Measurements from ENCODE around the gene ZNF598.
"Not testable (repeated sequence)": the region's sequence is repeated elsewhere in the genome, so short reads cannot be mapped to it uniquely, and the experiment has no call there.

Gene ZNF598

DNA sequence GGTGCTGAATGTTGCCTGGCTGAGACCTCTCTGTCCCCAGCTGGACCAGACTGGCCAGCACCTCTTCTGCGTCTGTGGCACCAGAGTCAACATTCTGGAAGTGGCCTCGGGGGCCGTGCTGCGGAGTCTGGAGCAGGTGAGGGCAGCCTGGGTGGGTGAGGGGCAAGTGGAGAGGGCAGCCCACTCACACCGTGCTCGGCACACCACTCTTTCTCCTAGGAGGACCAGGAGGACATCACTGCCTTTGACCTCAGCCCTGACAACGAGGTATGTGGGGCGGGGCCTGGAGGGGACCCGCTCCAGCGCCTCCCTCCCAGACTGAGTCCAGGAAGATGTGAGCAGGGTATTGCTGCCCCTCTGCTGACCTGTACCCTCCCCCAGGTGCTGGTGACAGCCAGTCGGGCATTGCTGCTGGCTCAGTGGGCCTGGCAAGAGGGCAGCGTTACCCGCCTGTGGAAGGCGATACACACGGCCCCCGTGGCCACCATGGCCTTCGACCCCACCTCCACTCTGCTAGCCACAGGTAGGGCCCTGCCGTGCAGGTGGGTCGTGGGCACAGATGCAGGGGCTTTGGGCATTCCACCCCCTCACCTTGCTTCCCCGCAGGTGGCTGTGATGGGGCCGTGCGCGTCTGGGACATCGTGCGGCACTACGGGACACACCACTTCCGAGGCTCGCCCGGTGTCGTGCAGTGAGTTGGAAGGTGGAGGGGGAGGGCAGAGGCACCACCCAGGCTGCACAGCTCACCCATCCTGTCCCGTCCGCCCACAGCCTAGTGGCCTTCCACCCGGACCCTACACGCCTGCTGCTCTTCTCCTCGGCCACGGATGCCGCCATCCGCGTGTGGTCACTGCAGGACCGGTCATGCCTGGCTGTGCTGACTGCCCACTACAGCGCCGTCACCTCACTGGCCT is 35.2 kb downstream of the ZNF598 start:
- no peak for DNase-seq

DNA sequence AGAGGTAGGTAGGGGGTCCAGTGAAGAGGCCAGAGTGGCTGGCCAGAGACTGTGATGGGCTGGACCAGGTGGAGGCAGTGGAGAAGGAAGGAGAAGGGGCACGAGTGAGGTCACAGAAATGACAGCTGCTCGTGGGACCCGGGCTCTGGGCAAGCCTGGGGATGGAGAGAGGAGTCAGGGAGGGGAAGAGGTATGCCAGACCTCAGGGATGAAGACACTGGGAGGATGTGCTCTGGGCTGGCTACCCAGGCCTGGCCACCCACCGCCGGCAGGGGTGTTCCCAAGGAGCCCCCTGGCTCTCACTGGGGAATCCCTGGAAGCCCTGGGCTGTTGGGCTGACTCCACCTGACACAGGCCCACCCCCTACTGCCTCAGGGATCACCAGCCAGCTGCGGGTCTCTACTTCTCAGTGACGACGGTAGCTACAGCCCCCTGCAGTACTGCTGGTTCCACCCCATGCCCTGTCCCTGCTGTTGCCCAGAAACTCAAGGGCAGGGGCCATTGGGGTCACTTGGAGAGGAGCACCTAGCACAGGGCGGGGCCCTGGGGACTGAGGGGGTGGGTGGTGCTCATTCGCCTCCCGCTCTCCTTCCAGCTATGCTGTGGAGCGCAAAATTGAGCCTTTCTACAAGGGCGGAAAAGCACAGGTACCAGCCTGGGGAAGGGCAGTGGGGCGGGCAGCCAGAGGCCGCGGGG is 36.0 kb downstream of the ZNF598 start:
- no peak for DNase-seq

- DNase-seq: no peak
Observed at GRCh38 chr16:1972490-1972877, 37.1 kb downstream of the ZNF598 start.

- DNase-seq: peak; percentile 96
Observed at GRCh38 chr16:1971796-1972489, 37.7 kb downstream of the ZNF598 start, which contains the start of gene TBL3. Gene TBL3, plus strand, starts transcription at chr16:1972053. Its CDS starts 112 bp downstream, at chr16:1972165.

DNA sequence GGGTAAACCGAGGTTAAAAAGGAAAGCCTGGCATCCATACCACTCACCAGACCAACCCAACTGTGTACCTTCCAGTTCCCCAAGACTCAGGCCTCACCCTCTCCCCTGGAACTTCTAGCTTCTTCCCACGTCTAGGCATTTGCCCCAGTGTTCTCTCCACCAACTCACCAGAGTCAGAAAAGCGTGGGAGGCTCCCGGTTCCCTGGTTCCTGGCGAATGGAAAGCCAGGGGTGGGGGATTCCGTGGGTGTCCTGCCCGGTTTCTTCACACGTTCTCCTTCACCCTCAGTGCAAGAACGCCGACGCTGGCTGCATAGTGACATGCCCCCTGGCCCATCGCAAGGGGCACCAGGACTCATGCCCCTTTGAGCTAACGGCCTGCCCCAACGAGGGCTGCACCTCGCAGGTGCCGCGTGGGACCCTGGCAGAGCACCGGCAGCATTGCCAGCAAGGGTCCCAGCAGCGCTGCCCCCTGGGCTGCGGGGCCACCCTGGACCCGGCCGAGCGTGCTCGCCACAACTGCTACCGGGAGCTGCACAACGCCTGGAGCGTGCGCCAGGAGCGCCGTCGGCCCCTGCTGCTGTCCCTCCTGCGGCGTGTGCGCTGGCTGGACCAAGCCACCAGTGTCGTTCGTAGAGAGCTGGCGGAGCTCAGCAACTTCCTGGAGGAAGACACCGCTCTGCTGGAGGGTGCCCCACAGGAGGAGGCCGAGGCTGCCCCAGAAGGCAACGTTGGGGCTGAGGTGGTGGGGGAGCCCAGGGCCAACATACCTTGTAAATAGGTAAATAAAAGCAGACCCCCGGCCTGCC is 41.3 kb downstream of the ZNF598 start:
- DNase-seq: no peak

DNA sequence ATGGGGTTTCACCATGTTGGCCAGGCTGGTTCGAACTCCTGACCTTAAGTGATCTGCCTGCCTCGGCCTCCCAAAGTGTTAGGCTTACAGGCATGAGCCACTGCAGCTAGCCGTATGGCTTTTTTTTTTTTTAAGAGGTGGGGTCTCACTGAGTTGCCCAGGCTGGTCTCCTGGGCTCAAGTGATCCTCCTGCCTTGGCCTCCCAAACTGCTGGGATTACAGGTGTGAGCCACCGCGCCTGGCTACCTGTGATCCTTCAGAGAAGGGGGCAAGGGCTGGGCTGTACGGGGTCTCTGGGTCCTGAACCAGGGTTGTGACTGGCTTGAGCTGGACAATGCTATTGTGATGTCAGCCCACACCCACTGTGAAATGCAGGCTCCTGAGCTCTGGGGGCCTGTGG is 43.2 kb downstream of the ZNF598 start, which contains the start of gene RNF151:
Gene RNF151 (plus strand): TSS at position 397 of the 400 bp plus-strand sequence. CDS start 26 bp downstream, outside the sequence.
- no peak for DNase-seq

DNA sequence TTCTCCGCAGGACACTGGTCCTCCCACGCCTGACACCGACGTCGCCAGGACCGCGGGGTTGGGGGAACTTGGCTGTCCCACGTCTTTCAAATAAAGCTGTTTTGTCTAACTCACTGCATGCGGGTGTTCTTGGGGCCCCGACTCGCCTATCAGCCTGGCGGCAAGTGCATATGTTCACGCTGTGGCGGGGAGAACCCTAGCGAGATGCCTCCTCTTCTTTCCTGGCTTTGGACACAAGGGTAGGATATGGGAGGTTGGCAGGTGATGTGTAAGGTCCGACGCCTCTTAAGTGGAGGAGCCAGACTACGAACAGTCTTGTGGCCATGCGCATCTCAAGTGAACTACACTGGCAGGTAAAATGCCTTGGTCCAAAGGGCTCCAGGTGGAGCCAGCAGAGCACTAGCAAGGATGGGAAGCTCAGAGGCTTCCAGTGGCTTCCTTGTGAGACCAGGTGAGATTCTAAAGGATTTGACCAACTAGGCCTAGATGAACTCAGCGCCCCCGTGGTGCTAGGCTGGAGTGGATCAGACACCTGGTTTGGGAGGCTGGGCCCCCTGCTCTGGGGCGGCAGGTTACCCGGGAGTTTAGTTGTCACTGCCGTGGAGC is 44.1 kb downstream of the ZNF598 start:
- DNase-seq: no peak

- DNase-seq: peak; percentile 99
Observed at GRCh38 chr16:1964506-1965395, 44.9 kb downstream of the ZNF598 start, which contains the start of gene RPS2. Gene RPS2, minus strand, starts transcription at chr16:1964826. Its CDS starts 201 bp downstream, at chr16:1964625.

GRCh38 chr16:1963806-1964505 is 45.7 kb downstream of the ZNF598 start:
- DNase-seq: no peak

DNA sequence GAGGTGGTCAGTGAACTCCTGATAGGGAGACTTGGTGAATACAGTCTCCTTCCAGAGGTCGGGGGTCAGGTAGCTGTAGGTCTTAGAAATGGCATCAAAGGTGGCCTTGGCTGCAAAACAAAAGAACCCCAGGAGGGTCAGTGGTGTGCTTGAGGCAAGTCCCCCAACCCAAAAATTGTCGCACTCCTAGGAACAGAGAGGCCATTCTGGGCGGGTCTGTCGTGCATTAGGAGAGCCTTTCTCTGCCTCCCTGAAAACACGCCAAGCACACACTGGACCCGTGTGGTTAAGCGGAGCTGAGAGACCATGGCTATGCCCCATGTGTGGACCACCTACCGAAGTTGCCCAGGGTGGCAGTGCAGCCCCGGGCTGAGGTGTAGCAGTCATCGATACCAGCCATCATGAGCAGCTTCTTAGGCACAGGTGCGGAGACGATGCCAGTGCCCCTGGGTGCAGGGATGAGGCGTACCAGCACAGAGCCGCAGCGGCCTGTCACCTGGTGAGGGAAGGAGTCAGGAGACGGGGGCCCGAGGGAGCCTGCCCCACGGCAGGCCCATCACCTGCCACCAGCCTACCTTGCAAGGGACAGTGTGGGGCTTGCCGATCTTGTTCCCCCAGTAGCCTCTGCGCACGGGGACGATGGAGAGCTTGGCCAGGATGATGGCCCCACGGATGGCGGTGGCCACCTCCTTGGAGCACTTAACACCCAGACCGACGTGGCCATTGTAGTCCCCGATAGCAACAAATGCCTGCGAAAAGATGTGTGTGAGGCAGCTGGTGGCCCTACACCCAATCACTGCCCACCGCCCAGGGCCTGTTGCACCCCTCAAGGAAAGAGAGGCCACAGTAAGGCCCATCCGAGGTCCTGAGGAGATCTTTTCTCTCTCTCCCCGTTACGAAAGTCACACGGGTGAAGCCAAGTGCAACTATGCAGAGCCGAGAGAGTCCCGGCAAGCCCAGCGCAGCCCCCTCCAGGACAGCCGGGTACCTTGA is 47.2 kb downstream of the ZNF598 start:
- not testable (repeated sequence) for DNase-seq

DNA sequence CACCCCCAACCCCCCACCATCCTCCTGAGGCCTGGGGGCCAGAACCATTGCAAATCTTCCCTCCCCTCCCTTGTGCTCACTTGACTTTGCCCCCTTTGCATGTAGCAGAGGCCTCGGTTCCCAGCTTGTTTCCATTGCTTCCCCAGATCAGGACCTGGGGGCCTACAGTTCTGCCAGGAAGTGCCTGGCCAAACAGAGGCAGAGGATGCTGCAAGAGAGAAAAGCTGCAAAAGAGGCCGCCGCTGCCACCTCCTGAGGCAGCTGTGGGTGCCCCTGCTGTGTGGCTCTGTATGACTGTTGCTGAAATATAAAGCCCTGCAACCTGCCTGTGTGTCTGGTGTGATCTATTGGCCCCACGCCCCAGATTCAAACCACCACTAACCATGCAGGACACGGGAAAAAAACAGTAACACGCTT is 48.0 kb downstream of the ZNF598 start:
- DNase-seq: no peak

DNA sequence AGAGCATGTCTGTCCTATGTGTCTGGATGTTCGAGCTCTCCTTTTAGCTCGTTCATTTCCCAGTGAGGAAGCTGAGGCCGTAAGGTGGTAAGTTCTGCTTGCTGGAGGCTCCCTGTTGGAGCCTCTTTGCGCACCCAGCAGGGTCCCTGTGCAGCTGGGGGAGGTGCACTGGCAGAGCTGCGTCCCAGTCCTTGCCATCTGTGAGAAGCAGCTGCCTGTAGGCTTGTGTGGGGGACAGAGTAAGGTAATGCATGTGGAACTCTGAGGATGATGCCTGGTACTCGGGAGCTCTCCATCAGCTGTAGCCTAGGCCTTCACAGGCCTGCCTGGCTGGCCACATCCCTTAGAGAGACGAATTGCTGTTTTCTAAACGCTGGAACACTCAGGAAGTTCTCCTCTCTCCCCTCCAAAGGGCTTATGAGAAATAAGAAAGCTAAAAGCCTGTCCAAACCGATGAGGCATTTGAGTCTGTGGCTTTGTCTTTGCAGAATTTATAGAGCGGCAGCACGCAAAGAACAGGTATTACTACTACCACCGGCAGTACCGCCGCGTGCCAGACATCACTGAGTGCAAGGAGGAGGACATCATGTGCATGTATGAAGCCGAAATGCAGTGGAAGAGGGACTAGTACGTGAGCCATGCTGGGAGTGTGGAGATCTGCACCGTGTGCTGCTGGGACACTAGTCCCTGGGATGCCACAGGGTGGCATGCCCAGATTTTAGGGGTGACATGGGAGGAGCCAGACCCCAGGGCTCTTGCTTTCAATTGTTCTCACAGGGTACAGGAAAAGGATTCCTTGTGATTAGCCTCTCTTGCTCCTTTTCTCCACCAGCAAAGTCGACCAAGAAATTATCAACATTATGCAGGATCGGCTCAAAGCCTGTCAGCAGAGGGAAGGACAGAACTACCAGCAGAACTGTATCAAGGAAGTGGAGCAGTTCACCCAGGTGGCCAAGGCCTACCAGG is 48.7 kb downstream of the ZNF598 start:
- DNase-seq: peak; percentile 34

DNA sequence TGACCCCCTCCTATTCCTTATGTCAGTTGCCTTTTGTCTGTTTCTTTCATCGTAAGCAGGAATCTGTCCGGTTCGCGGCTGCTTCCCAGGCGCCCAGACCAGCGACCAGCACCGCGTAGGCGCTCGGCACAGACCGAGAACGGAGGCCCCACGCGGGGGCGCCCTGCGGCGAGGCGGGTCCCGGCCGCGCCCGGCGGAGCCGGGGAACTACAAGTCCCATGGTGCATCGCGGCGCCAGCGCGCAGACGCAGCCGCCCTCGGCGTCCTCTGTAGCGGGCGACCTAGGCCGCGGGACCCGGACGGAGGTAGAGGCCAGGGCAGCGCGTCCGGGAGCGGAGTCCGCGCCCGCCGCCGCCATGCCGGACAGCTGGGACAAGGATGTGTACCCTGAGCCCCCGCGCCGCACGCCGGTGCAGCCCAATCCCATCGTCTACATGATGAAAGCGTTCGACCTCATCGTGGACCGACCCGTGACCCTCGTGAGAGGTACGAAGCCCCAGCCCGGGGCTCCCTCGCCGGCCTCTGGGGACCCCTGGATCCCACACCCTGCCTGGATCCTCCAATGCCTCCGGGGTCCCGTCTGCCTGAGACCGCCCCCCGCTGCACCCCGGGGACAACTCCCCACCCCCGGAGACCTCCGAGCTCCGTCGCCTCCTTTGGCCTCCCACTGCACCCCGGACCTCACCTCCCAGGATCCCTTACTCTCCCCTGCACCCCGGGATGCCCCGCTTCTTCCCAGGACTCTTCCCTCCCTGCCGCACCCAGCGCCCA is 50.2 kb downstream of the ZNF598 start, which contains the start of gene NDUFB10:
Gene NDUFB10 (plus strand): TSS at position 270 of the 771 bp plus-strand sequence. CDS start 87 bp downstream, at position 357.
- peak; percentile 92 for DNase-seq

DNA sequence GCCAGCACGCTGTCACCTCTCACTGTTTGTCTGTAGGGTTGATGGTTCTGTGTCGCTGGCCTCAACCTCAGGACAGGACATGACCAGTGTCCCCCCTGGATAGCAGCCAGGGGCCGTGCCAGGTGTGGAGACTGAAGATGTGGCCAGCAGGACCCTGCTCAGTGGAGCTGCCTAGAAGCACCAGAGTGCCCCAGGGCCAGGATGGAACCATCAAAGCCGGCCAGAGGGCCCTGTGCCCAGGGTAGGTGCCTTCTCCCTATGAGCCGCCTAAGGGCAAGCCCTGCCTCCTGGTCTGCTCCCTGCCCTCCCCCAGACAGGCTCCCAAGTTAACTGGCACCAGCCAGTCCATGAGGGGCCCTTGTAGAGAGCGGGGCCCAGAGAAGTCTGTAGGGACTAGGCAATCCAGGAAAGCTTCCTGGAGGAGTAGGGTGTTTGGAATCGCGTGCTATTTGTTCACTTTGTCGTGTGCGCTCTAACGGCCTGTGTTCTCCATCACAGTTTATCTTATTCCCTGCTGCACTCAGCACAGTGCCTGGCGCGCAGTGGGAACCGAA is 50.8 kb downstream of the ZNF598 start:
- DNase-seq: peak; percentile 42

GRCh38 chr16:1958143-1958491 is 51.5 kb downstream of the ZNF598 start:
- peak; percentile 20 for DNase-seq

Measured in right hindlimb (tissue), 1 donor.